ENCODE measurements around the gene MYMK.

Gene MYMK

GRCh38 chr9:133518706-133519449, 5.9 kb downstream of the MYMK start:
- DNase-seq (ENCODE audit: low spot score) = no peak

- no peak for DNase-seq (ENCODE audit: low spot score)
Observed at GRCh38 chr9:133518200-133518599, 6.6 kb downstream of the MYMK start.

GRCh38 chr9:133517711-133518110, 7.0 kb downstream of the MYMK start:
- no peak for DNase-seq (ENCODE audit: low spot score)

GRCh38 chr9:133516961-133517350, 7.8 kb downstream of the MYMK start:
- DNase-seq (ENCODE audit: low spot score) = no peak

- DNase-seq (ENCODE audit: low spot score) = no peak
Observed at GRCh38 chr9:133516256-133516960, 8.4 kb downstream of the MYMK start.

GRCh38 chr9:133515615-133516255, 9.0 kb downstream of the MYMK start:
- DNase-seq (ENCODE audit: low spot score) = no peak

GRCh38 chr9:133515240-133515610, 9.5 kb downstream of the MYMK start:
- no peak for DNase-seq (ENCODE audit: low spot score)

- DNase-seq (ENCODE audit: low spot score) = no peak
Observed at GRCh38 chr9:133514460-133515239, 10.1 kb downstream of the MYMK start.

GRCh38 chr9:133513214-133514100, 11.3 kb downstream of the MYMK start:
- no peak for DNase-seq (ENCODE audit: low spot score)

- no peak for DNase-seq (ENCODE audit: low spot score)
Observed at GRCh38 chr9:133512253-133513213, 12.2 kb downstream of the MYMK start.

- DNase-seq (ENCODE audit: low spot score) = no peak
Observed at GRCh38 chr9:133511607-133512006, 13.2 kb downstream of the MYMK start.

GRCh38 chr9:133510926-133511505, 13.7 kb downstream of the MYMK start:
- DNase-seq (ENCODE audit: low spot score) = no peak

GRCh38 chr9:133509179-133510083, 15.3 kb downstream of the MYMK start:
- DNase-seq (ENCODE audit: low spot score) = peak; percentile 11

- no peak for DNase-seq (ENCODE audit: low spot score)
Observed at GRCh38 chr9:133508046-133508445, 16.7 kb downstream of the MYMK start.

- DNase-seq (ENCODE audit: low spot score) = no peak
Observed at GRCh38 chr9:133507246-133507965, 17.4 kb downstream of the MYMK start.

GRCh38 chr9:133506653-133507038, 18.1 kb downstream of the MYMK start:
- DNase-seq (ENCODE audit: low spot score) = peak; percentile 96

GRCh38 chr9:133505901-133506652, 18.7 kb downstream of the MYMK start:
- peak; percentile 78 for DNase-seq (ENCODE audit: low spot score)
